Left lobe of liver (tissue), 2 donors: ENCODE measurements around the gene ESYT1. TPM values are rescaled to one million over a fixed set of nuclear protein-coding genes. Genes with fewer than 3 reads are reported as not detected.
A peak's percentile ranks its signal among the peaks of the same experiment; 100 is the strongest.
"Not testable (repeated sequence)": the region's sequence is repeated elsewhere in the genome, so short reads cannot be mapped to it uniquely, and the experiment has no call there.

ENCODE experiments used
- ATAC-seq: fragments of 200-7000 bp; cut with Tn5 transposase; one replicate; pipeline ENCODE4 v1.9.1; 2020; ENCODE audit warnings: mild to moderate bottlenecking, moderate library complexity
- DNase-seq: peaks from one replicate; pipeline ENCODE4 v3.0.0-alpha.2; 2020; ENCODE audit warnings: low spot score
- total RNA-seq: library from RNA; stranded (reverse); gene quantifications from one replicate; pipeline ENCODE4 v1.2.1, GENCODE V29; 2021
- donor health status: DM: no; HTN: no; CAD: no; lungs with moderate emphysema.
- donor health status: DM: no; HTN: yes; CAD: no.

The ESYT1 gene
- total RNA-seq, 1 donor from 2014 or later, result 62.2 TPM

DNA sequence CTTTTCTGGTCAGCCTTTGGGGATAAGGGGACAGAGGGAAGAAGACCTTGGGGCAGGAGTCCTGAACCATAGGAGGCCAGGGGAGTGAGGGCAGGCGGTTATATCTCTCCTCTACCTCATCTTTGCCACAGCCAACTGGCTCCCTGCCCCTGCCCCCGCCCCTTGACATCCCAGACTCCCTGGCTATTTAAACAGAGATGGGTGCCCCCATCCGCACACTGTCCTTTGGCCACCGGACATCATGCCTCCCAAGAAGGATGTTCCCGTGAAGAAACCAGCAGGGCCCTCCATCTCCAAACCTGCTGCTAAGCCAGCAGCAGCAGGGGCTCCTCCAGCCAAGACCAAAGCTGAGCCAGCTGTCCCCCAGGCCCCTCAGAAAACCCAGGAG, 25.6 kb downstream of the ESYT1 start:
- DNase-seq (no peak), ATAC-seq (no peak)

DNA sequence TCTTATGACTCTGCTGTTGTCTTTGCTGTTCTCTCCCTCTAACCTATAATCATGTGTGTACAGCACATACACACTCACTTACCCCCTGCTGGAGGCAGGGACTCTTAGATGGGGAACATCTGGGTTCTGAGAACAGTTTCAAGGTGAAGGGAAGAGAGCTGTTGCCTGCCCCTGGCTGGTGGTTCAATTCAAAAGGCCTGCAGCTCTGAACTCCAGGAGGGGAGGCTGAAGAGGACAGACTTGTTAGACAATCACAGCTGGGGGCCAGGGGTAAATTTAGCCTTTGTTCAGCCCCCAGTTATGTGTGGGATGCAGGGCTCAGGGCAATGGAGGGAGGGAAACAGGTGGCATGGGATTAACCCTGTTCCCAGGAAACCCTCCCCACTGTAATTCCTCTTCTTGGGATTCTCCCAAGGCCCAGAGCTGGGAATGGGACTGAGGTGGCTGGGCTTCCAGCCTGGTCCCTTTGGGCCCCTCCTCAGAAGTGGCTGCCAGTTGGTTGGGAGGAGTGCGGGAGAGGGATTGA, 26.2 kb downstream of the ESYT1 start:
- DNase-seq (no peak), ATAC-seq (no peak)

DNA sequence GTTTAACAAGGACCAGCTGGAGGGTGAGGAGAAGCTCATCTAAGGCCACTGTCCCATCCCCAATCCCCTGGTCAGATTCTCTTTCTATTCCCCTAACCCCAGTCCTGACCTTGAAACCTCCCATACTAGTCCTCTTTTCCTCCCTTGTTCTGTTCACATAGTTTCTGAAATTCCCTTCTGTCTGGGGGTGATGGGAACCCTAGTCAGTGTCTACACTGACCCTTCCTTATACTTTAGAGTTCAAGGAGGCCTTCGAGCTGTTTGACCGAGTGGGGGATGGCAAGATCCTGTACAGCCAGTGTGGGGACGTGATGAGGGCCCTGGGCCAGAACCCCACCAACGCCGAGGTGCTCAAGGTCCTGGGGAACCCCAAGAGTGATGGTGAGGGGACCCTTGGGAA, 26.8 kb downstream of the ESYT1 start:
- no peak for DNase-seq
- no peak for ATAC-seq

DNA sequence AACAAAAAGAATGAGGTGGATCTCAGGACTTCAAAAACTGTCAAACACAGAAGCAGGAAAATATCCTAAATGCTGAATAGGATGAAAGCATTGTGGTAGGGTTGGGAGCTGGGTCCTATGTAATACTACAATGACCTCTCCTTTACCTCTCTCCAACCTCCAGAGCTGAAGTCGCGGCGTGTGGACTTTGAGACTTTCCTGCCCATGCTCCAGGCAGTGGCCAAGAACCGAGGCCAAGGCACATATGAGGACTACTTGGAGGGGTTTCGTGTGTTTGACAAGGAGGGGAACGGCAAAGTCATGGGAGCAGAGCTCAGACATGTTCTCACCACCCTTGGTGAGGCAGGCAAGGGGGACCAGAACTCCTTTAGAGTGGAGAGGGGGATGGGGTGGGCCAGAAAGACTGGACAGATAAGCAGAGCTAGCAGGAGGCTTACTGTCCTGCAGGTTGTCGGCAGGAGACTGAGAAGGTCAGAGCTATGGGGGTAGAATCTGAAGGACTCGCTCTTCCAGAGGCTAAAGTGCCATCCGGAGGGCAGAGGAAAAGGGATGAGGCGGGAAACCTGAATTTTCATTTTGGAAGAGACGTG, 27.3 kb downstream of the ESYT1 start:
- peak; percentile 41 for ATAC-seq

DNA sequence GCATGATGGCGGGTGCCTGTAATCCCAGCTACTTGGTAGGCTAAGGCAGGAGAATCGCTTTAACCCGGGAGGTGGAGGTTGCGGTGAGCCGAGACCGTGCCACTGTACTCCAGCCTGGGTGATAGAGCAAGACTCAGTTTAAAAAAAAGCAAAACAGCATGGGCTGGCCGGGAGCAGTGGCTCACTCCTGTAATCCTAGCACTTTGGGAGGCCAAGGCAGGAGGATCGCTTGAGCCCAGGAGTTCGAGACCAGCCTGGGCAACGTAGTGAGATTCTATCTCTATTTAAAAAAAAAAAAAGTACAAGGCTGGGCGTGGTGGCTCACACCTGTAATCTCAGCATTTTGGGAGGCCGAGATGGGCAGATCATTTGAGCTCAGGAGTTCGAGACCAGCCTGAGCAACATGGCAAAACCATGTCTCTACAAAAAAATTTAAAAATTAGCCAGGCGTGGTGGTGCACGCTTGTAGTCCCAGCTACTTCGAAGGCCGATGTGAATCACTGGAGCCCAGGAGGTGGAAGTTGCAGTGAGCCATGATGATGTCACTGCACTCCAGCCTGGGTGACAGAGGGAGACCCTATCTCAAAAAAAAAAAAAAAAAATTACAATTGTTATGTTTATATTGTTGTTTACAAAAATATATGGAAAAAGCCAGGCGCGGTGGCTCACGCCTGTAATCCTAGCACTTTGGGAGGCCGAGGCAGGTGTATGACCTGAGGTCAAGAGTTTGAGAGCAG, 28.6 kb downstream of the ESYT1 start:
- not testable (repeated sequence) for ATAC-seq, DNase-seq

More for the DNA sequence above, 27.3 kb downstream of the ESYT1 start:
- peak; percentile 69 for DNase-seq

DNA sequence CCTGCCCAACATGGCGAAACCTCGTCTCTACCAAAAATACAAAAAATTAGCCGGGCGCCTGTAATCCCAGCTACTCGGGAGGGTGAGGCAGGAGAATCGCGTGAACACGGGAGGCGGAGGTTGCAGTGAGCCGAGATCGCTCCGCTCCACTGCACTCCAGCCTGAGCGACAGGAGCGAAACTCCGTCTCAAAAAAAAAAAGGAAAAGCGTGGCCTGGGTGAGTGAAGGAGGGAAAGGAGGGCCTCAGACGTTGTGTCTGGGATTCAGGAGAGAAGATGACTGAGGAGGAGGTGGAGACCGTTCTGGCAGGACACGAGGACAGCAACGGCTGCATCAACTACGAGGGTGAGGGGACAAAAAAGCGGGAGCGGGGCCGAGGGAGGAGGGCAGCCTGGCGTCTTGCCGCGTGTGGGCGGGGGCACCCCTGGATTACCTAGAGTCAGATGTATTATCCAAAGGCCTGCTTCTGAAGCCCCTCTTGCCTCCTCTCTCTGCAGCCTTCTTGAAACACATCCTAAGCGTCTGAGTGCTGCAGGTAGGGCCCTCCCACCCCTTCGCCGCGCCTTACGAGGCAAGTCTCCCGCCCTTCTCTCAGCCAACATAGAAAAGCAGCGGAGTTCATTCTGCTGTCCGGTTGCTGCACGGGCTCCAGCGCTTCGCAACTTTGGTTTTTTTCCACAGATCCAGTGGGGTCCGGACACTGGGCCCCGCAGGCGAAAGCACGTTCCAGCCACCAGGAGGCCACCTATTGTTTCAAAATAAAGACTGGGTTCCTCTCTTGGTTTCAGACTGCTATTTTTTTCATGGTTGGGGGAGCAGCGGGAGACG, 29.3 kb downstream of the ESYT1 start:
- peak; percentile 69 for DNase-seq

DNA sequence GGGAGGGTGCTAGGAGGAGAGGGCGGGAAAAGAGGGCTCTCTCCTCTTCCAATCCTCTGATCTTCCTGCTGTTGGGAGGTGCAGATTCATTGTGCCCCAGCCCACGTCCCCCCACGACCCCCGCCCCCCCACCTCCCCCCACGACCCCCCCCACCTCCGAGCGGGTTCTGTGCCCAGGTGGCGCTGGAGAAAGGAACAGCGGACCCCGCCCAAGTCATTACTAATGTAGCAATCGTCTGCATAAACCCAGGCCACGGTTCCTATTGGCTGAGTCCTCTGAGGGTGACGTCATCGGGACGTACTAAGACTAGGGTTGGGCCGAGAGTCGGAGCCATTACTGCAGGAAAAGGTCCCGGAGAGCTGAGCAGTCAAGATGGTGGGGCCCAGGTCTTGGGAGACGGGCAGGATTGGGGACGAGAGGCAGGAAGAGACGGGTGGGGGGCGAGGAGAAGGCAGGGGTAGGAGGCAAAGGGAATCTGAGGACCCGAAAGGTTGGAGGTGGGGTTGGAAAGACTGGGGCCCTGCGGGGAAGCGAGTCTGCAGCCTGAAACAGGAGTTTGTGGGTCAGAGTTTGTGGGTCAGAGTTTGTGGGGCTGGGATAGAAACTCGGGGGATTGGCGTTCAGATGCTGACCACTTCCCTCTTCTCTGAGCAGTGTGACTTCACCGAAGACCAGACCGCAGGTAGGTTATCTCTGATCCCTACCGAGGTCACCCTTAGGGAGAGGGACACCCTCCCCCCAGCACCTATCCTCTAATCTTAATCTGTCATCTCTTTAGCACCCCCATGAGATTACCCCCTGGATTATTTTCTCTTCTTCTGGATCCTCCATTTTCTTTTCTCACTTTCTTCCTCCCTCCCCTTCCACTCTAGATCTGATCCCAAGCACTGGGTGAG, 30.2 kb downstream of the ESYT1 start, which contains the start of gene MYL6:
Gene MYL6 (plus strand): TSS at position 331 of the 897 bp plus-strand sequence. CDS start 43 bp downstream, at position 374.
- DNase-seq (peak; percentile 97), ATAC-seq (peak; percentile 83)

More for the DNA sequence above, 29.3 kb downstream of the ESYT1 start:
- ATAC-seq, result peak; percentile 48

DNA sequence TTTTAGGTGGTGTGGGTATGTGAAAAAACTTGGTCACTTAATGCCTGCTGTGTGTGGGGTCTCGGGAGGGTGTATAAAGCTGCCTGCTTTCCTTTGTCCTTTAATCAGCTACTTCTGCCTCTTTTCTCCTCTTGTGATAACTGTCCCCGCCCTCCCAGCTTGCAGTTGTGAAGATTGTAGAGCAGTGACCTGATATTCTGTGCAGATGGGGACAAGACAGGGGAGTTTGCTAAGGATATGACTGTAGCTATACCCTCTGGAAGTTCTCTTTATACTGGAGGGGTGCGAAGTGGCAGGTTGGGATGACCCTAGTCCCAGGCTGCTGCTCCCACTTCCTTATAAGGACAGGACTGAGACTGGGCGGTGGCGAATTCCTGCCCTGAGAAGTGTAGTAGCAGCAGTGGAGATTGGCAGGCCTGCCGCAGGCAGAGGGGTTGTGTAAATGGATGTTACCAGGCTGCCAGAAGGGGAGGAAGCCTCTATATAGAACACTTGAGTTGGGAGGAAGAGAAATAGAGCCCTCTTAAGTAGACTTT, 30.9 kb downstream of the ESYT1 start:
- ATAC-seq (peak; percentile 29), DNase-seq (peak; percentile 71)

DNA sequence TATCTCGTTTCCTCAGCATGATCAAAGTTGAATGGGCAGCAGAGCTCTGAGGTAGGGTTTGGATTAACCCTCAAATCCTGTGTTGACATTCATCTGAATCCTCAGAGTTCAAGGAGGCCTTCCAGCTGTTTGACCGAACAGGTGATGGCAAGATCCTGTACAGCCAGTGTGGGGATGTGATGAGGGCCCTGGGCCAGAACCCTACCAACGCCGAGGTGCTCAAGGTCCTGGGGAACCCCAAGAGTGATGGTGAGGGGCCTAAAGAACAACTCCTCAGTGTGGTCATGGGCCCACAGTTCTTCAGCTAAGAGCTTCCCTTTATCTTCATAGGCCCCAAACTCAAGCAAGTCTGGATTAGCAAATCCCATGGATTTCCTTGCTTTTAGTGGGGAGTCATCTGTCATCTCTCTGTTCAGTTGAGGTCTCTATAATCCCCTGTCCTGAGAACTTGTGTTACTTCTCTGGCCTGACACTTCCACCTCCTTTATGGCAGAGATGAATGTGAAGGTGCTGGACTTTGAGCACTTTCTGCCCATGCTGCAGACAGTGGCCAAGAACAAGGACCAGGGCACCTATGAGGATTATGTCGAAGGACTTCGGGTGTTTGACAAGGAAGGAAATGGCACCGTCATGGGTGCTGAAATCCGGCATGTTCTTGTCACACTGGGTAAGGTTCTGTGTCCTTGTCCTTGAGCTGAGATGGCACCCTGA, 31.6 kb downstream of the ESYT1 start:
- ATAC-seq (no peak), DNase-seq (no peak)

DNA sequence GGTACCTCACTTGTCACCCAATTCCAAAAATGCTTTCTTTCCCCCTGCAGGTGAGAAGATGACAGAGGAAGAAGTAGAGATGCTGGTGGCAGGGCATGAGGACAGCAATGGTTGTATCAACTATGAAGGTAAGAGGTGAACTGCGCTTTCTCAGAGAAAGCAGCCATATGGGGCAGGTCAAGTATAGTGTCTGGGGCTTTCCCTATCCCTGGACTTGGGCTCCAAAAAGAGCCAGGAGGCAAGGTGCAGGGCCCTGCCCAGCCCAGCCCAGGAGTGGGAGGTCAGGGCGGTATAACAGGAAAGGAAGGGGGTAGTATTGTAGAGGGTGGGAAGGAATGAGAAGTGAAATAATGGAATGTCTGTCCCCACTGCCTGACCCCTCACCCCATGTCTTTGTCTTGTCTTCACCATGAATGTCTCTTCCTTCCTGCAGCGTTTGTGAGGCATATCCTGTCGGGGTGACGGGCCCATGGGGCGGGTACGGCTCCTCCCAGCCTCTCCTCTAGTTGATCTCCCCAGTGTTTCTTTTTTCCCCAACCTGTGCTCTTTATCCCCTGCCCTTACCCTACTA, 32.2 kb downstream of the ESYT1 start:
- no peak for ATAC-seq
- no peak for DNase-seq

DNA sequence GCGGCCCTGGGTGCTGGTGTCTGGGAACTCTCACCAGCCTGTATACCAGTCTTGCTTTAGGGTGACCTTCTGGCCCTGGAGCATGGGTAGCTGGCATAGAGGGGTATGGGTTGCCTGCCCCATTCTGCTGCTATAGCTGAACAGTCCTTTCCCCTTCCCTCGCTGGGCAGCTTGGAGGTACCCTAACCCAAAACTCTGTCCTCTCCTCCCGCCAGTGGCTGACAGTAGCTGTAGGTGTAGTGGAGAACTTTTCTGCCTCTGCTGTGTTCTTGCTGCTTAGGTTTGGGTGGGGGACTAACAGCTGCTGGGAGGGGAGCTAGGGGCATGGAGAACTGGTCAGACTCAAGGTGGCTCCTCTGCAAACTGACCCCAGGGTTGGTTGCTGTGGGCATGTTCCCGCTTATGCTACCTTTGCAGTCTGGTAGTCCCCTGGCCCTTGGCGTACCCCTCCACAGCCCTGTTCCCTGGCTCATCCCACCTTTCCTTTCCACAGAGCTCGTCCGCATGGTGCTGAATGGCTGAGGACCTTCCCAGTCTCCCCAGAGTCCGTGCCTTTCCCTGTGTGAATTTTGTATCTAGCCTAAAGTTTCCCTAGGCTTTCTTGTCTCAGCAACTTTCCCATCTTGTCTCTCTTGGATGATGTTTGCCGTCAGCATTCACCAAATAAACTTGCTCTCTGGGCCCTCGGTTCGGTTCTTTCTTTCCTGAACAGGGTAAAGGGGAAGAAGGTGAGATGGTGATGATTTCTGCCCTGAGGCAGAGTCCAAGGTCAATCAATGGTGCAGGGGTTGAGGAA, 33.0 kb downstream of the ESYT1 start:
- ATAC-seq (no peak), DNase-seq (no peak)

DNA sequence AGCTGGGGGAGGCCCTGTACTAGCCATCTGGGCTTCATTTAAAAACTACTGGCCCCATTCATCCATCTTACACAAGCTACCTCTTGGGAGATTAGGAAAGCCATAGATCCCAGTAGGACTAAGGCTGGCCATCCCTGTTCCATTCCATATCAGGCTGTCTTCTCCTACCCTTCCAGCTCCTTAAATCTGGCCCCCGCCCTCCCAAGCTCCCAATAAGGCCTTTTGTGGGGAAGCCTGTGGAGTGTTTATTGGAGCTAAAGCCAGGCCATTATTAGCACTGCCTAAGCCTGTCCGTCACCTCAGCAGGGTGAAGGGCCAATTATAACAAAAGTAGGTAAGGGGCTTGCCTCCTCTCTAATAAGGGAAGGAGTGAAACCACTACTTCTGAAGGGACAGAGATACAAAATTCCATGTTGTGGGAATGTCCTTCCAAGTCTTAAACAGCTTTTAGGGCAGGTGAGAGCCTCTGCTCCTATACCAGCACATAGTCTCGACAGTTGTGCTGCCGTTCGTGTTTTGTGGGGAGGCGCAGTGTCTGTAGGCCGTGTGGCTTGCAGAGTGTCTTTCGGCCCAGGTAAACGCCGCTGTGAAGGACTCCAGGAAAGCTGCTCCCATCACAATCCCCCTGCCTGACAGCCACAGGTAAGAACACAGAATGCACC, 33.8 kb downstream of the ESYT1 start:
- no peak for DNase-seq
- no peak for ATAC-seq

DNA sequence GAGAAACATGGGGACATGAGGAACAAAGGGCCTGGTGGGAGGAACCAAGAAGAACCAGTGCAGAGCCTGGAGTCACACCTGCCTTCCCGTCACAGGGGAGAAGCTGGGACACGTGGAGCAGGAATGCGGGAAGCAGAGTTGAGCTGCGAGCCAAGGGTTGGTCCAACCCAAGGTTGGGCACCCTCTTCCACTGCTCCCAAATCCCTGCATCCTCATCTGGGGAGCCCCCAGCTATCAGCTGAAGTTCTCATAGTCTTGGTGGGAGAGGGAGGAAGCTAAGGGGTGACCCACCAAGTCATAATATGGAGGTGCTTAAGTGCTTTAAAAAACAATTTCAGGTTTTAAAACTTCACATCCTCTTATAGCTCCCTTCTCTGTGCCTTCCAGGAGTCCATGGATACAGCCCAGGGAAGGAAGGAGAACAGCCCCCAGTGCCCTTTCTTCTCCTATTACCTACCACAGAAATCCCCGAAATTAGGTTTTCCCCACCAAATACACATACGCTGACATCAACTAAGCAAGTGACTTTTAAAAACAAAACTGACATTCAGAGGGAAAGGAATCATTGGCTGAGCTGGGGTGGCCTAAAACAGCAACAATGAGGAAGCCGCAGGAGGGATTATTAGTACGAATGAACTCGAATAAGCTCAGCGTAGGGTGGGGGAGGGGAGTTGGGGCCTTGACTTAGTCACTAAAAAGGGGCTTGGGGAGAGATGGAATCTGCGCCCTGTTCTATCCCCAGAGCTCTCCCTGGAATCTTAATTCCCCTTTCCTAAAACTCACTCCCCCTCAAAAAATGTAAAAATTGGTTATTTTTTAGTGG, 34.6 kb downstream of the ESYT1 start:
- DNase-seq (no peak), ATAC-seq (no peak)

DNA sequence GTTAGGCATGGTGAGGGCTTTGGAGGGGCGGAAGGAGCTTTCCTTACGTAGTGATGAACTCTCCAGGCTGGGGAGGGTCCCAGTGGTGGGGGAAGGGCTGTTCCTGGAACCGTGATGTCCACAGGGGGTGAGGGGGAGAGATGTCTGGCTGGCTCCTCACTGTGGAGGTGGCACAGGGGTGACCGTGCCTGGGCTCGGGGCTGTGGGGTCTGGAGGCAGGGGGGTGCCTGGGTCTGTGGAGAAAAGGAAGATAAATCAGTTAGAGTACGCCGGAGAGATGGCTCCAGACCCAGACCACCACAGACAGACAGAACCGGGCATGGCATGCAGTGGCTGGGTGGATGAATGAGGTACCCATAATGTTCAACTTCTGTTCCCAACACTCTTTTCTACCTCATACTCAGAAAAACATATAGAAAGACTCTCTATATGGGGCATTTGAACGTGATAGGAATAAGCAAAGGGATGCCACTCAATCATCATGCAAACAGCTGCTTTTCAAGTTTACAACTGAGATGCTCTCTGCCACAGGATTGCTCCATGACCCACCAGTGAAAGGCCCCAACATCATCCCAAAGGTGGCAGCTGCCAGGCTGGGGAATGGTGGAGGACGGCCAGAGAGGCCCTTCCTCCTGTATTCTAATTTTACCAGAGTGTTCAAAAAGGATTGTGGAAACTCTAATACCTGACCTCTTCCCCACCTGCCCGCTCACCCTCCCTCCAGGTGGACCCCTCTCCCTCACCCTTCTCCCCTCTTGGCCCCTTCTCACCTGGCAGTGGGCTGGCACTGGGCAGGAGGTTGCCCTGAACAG, 35.7 kb downstream of the ESYT1 start:
- no peak for ATAC-seq
- DNase-seq, result no peak

DNA sequence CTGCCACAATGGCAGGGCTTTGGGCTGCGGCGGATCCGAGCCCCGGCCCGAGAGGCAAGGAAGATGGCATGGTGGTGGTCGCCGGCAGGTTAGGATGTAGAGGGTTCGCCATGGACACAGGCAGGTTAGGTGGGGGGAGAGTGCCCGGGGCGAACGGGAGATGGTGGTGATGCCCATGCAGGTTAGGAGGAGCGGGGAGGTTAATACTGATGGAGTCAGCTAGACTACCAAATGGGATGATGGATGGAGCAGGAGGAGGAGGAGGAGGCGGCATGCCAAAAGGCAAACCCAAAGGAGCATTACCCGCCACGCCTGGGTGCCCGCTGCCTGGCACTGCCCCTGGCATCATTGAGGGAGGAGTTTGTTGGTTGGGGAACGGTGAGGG, 36.3 kb downstream of the ESYT1 start:
- ATAC-seq (no peak), DNase-seq (no peak)

DNA sequence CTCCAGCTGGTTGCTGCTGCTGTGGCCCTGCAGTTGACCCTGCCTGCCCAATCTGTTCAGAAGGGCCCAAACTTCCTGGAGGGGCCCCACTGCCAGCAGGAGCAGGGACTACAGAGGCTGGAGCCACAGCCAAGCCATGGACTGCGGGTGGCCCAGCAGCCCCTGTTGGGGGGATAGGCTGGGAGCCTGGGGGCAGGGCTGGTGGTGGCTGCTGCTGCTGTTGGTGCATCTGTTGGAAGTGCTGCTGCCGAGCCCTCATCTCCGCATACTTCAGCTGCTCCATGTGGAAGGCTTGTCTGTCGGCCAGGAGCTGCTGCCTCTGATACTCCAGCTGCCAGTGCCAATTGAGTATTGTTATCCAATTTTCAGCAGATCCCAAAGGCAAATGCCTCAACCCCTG, 37.3 kb downstream of the ESYT1 start:
- no peak for ATAC-seq
- no peak for DNase-seq
